Endothelial cell of umbilical vein (primary cell): ENCODE results near the gene WDR11. TPM values are rescaled to one million over a fixed set of nuclear protein-coding genes. Genes with fewer than 3 reads are reported as not detected.

Source experiments
- BruUV-seq: library from RNA; stranded (reverse); fragments of 400-500 nt; replicated peaks from 2 replicates; lab custom pipeline; 2021; lab: Mats Ljungman, UMichigan
- CTCF ChIA-PET: fragments of 300-600, 350-600 bp; sonication (Branson Sonifier 250); formaldehyde crosslinking; loops from one replicate; lab custom pipeline; 2021; ENCODE audit warnings: antibody characterized with exemption, inconsistent platforms; lab: Charles Lee
- POLR2A ChIA-PET: fragments of 300-600, 350-600 bp; sonication (Branson Sonifier 250); formaldehyde crosslinking; loops from one replicate; lab custom pipeline; 2021; ENCODE audit warnings: antibody characterized with exemption, inconsistent platforms; lab: Charles Lee
- DNase-seq: peaks from one replicate; pipeline ENCODE4 v3.0.0-alpha.2; 2011; ENCODE audit warnings: low read depth, low spot score
- FAIRE-seq: peaks from 2 replicates; lab custom pipeline; 2011; peaks lifted over from hg19 to GRCh38; lab: Jason Lieb, UNC
- H2AFZ ChIP-seq: 2 replicates; pipeline ENCODE4 v1.6.0; 2012; ENCODE audit warnings: low read depth, low read length, control low read depth, inconsistent platforms
- H3K27ac ChIP-seq: 2 replicates; pipeline ENCODE4 v1.5.1; 2011; ENCODE audit warnings: low read depth, mild to moderate bottlenecking, control low read depth, low read length, moderate library complexity; ENCODE audit not compliant: insufficient read depth
- H3K27me3 ChIP-seq, 2 experiments: 2 replicates each; pipeline versions ENCODE4 v1.6.0 to v1.6.1; 2011; ENCODE audit warnings: low read length in 2 of 2, mixed read lengths in 1 of 2; ENCODE audit not compliant: control insufficient read depth in 2 of 2, insufficient read depth in 2 of 2
- H3K36me3 ChIP-seq, 2 experiments: 2 replicates in 1 of 2; 3 replicates in 1 of 2; pipeline ENCODE4 v1.5.1; 2011; ENCODE audit warnings: low read length in 2 of 2, mild to moderate bottlenecking in 1 of 2, moderate library complexity in 1 of 2; ENCODE audit not compliant: control insufficient read depth in 2 of 2, insufficient read depth in 2 of 2; ENCODE audit errors: extremely low read depth in 1 of 2
- H3K4me1 ChIP-seq: 3 replicates; pipeline ENCODE4 v1.5.1; 2011; ENCODE audit warnings: mild to moderate bottlenecking, low read length; ENCODE audit not compliant: control insufficient read depth, insufficient read depth; ENCODE audit errors: extremely low read depth
- H3K4me2 ChIP-seq: 2 replicates; pipeline ENCODE4 v1.6.1; 2011; ENCODE audit warnings: low read length, control low read depth, mixed read lengths; ENCODE audit not compliant: insufficient read depth
- H3K4me3 ChIP-seq, 3 experiments: fragments of 200-600 bp in 1 of 3; sonication (generic), shearing (Covaris generic) in 1 of 3; replicated peaks in 1 of 3; 2 replicates each; pipeline ENCODE4 v1.5.1; 2011 to 2016; ENCODE audit warnings: control low read depth in 3 of 3, low read length in 3 of 3, mild to moderate bottlenecking in 2 of 3, inconsistent platforms in 1 of 3, low read depth in 1 of 3, moderate library complexity in 1 of 3; ENCODE audit not compliant: insufficient read depth in 1 of 3
- H3K79me2 ChIP-seq: 2 replicates; pipeline ENCODE4 v1.6.0; 2012; ENCODE audit warnings: low read length, inconsistent platforms; ENCODE audit not compliant: control insufficient read depth, insufficient read depth
- H3K9ac ChIP-seq: replicated peaks from 2 replicates; pipeline ENCODE3; 2011; ENCODE audit warnings: low read length, control low read depth; ENCODE audit not compliant: insufficient read depth; ENCODE audit errors: extremely low read depth
- H3K9me1 ChIP-seq: replicated peaks from 3 replicates; pipeline ENCODE4 v1.6.0; 2011; ENCODE audit warnings: mild to moderate bottlenecking, low read length; ENCODE audit not compliant: control insufficient read depth, insufficient read depth; ENCODE audit errors: extremely low read depth
- H3K9me3 ChIP-seq: replicated peaks from 2 replicates; pipeline ENCODE4 v1.5.1; 2012; ENCODE audit warnings: low read length, inconsistent platforms; ENCODE audit not compliant: control insufficient read depth, insufficient read depth
- H4K20me1 ChIP-seq: replicated peaks from 2 replicates; pipeline ENCODE3; 2011; ENCODE audit warnings: mild to moderate bottlenecking, low read length; ENCODE audit not compliant: control insufficient read depth, insufficient read depth; ENCODE audit errors: extremely low read depth
- CTCF ChIP-seq, 2 donors: IDR thresholded peaks; 1 replicate in 1 of 2; 2 replicates in 1 of 2; pipeline ENCODE4 v1.5.1; 2011; ENCODE audit warnings: low read length in 2 of 2, mild to moderate bottlenecking in 2 of 2, moderate library complexity in 2 of 2, control low read depth in 1 of 2, inconsistent platforms in 1 of 2, low read depth in 1 of 2; ENCODE audit not compliant: insufficient read depth in 1 of 2; ENCODE audit errors: extremely low read depth in 1 of 2
- FOS ChIP-seq: IDR thresholded peaks from 2 replicates; pipeline ENCODE4 v1.6.1; 2011; ENCODE audit warnings: mild to moderate bottlenecking, low read length, moderate library complexity, borderline replicate concordance; ENCODE audit not compliant: insufficient read depth
- GATA2 ChIP-seq: IDR thresholded peaks from 2 replicates; pipeline ENCODE4 v1.7.0; 2011; ENCODE audit warnings: low read depth, mild to moderate bottlenecking, moderate library complexity, mixed read lengths, low read length; ENCODE audit not compliant: insufficient read length, insufficient read depth
- JUN ChIP-seq: IDR thresholded peaks from 2 replicates; pipeline ENCODE4 v1.6.1; 2011; ENCODE audit warnings: borderline replicate concordance, low read depth; ENCODE audit not compliant: insufficient read length, insufficient read depth
- MAX ChIP-seq: IDR thresholded peaks from 2 replicates; pipeline ENCODE4 v1.6.1; 2011; ENCODE audit not compliant: insufficient read depth, insufficient read length
- POLR2A ChIP-seq: IDR thresholded peaks from 2 replicates; pipeline ENCODE4 v1.6.1; 2012; ENCODE audit warnings: low read depth, mild to moderate bottlenecking, control low read depth, low read length
- dilution Hi-C: fragments of 300-500 bp; cut with MboI; formaldehyde crosslinking; loops from one replicate; pipeline ENCODE4 v1.15.0; 2019; ENCODE audit warnings: low sequenced_read_pairs; ENCODE audit not compliant: extremely low pct_ligation_motif_present
- intact Hi-C: fragments of 100-400 bp; cut with micrococcal nuclease; formaldehyde crosslinking; loops from one replicate; pipeline ENCODE4 v1.10.0; 2022
- polyA plus RNA-seq, 4 experiments: library from polyadenylated mRNA; depleted of rRNA in 3 of 4; stranded (reverse) in 3 of 4; unstranded in 1 of 4; fragments of >200 nt; gene quantifications; 2 replicates each; pipeline versions ENCODE4 v1.2.1 to v1.2.3, GENCODE V29; 2011 to 2012; ENCODE audit warnings: missing spikeins in 1 of 4
- total RNA-seq: library from RNA; stranded (reverse); gene quantifications from 2 replicates; pipeline ENCODE4 v1.2.3, GENCODE V29; 2021

Gene WDR11
- total and polyA plus RNA-seq, 2 donors (not counting 3 experiments of a cell fraction or from before 2014, with no cell fraction given): 63.6 to 73.9 TPM

- intact Hi-C loops (no loop called here), dilution Hi-C loops (no loop called here)
- Histone ChIP-seq H2AFZ (no peak overlapping the region), H3K79me2 (no peaks in the 10 kb centered on the region), H3K4me1 (no peaks in the 10 kb centered on the region), H3K4me2 (no peak overlapping the region), H3K4me3 (no peak overlapping the region), H3K27ac (no peak overlapping the region), H4K20me1 (no peaks in the 10 kb centered on the region), H3K9me1 (no peaks in the 10 kb centered on the region), H3K36me3 (no peaks in the 10 kb centered on the region), H3K9ac (no peak overlapping the region), H3K27me3 (no peaks in the 10 kb centered on the region), H3K9me3 (no peaks in the 10 kb centered on the region)
- CTCF ChIA-PET: interaction anchor here (1.1 to 2.0 kb wide), 3 partner anchors 66 to 960 kb away, joined by 3 to 4 read pairs (median 3); no protein-coding TSS in a partner anchor
- no peak for FAIRE-seq
- POLR2A ChIA-PET: no interaction called here
- TF ChIP-seq JUN (peak; percentile 16), FOS (no peak)
- BruUV-seq: no TSS peak
- no peak for DNase-seq
Measured at GRCh38 chr10:120941501-120941900, 90.3 kb downstream of the WDR11 start.

GRCh38 chr10:120942806-120943413 is 91.7 kb downstream of the WDR11 start:
- Histone ChIP-seq H3K27ac (no peak overlapping the region), H3K9me1 (no peaks in the 10 kb centered on the region), H2AFZ (peak overlapping the region; percentile 87), H3K4me1 (no peaks in the 10 kb centered on the region), H3K9ac (no peak overlapping the region), H3K79me2 (no peaks in the 10 kb centered on the region), H3K4me2 (peak overlapping the region; percentile 1), H3K9me3 (no peaks in the 10 kb centered on the region), H3K27me3 (no peaks in the 10 kb centered on the region), H3K36me3 (no peaks in the 10 kb centered on the region), H3K4me3 (no peak overlapping the region), H4K20me1 (no peaks in the 10 kb centered on the region)
- no TSS peak for BruUV-seq
- ChIA-PET CTCF (interaction anchor here (0.8 to 1.8 kb wide), 7 partner anchors 67 to 1109 kb away, joined by 3 to 18 read pairs (median 3); no protein-coding TSS in a partner anchor), POLR2A (no interaction called here)
- intact Hi-C loops: loop anchor here (1.0 to 2.0 kb wide), 6 partner anchors 520 to 957 kb away; no protein-coding TSS in a partner anchor
- DNase-seq (peak; percentile 81), FAIRE-seq (peak; percentile 98)
- dilution Hi-C loops: no loop called here
- TF ChIP-seq CTCF (IDR thresholded peaks at IDR 0.05; ENCODE audit: extremely low read depth in 1 of 2, insufficient read depth in 1 of 2, low read depth in 1 of 2, low read length in 2 of 2) (peak; percentile 83 to 85), POLR2A (no peak), GATA2 (no peak), MAX (no peak)
